HepG2 (cell line): Measurements from ENCODE around the gene EVA1A. TPM values are rescaled to one million over a fixed set of nuclear protein-coding genes. Genes with fewer than 3 reads are reported as not detected.

Experiments used
- AGO2 ChIP-seq: fragments of 200-400 bp; formaldehyde crosslinking; optimal IDR thresholded peaks from 2 replicates; pipeline ENCODE3; 2017; ENCODE audit warnings: mild to moderate bottlenecking, low read depth, low read length, moderate library complexity
- CCDC6 ChIP-seq: sonication (generic); formaldehyde crosslinking; IDR thresholded peaks from 2 replicates; pipeline ENCODE4 v1.8.1; 2022; ENCODE audit warnings: mild to moderate bottlenecking, missing genetic modification reagents, moderate library complexity
- HNRNPUL1 ChIP-seq: fragments of 200-400 bp; formaldehyde crosslinking; IDR thresholded peaks from 2 replicates; pipeline ENCODE4 v1.6.1; 2017; ENCODE audit warnings: low read depth, mild to moderate bottlenecking, low read length, moderate library complexity
- KAT7 ChIP-seq: IDR thresholded peaks from 2 replicates; pipeline ENCODE4 v1.6.1; 2018; ENCODE audit warnings: borderline replicate concordance, missing compliant biosample characterization
- KLF16 ChIP-seq, 2 experiments: sonication (generic) in 1 of 2; formaldehyde crosslinking in 1 of 2; IDR thresholded peaks; 2 replicates each; pipeline versions ENCODE4 v1.6.1 to v1.8.0; 2016 to 2023; ENCODE audit warnings: missing genetic modification reagents in 2 of 2, missing compliant biosample characterization in 1 of 2
- NFE2L2 ChIP-seq: fragments of 150-350 bp; IDR thresholded peaks from 2 replicates; pipeline ENCODE4 v1.6.1; 2014; ENCODE audit warnings: low read length
- POLR2AphosphoS2 ChIP-seq: IDR thresholded peaks from 2 replicates; pipeline ENCODE4 v1.6.1; 2011; ENCODE audit warnings: low read depth, low read length, improper control_type of control experiment
- RBM22 ChIP-seq: fragments of 200-400 bp; formaldehyde crosslinking; optimal IDR thresholded peaks from 2 replicates; pipeline ENCODE3; 2017; ENCODE audit warnings: mild to moderate bottlenecking, low read length, moderate library complexity
- ZBTB7A ChIP-seq: sonication (generic); formaldehyde crosslinking; IDR thresholded peaks from 2 replicates; pipeline ENCODE4 v1.8.0; 2022; ENCODE audit warnings: mild to moderate bottlenecking, missing genetic modification reagents
- ZMYM2 ChIP-seq: sonication (generic); formaldehyde crosslinking; IDR thresholded peaks from 2 replicates; pipeline ENCODE4 v1.8.0; 2022; ENCODE audit warnings: mild to moderate bottlenecking, missing genetic modification reagents
- ZNF605 ChIP-seq: sonication (generic); formaldehyde crosslinking; IDR thresholded peaks from 2 replicates; pipeline ENCODE4 v1.8.0; 2022; ENCODE audit warnings: mild to moderate bottlenecking, missing genetic modification reagents
- ZNF687 ChIP-seq: sonication (generic); formaldehyde crosslinking; IDR thresholded peaks from 2 replicates; pipeline ENCODE4 v1.5.1; 2020; ENCODE audit warnings: mild to moderate bottlenecking, missing genetic modification reagents, moderate library complexity
- ZSCAN30 ChIP-seq: sonication (generic); formaldehyde crosslinking; IDR thresholded peaks from 2 replicates; pipeline ENCODE4 v1.5.0; 2020; ENCODE audit warnings: mild to moderate bottlenecking, missing genetic modification reagents
- polyA plus RNA-seq, 8 experiments: library from polyadenylated mRNA; depleted of rRNA in 3 of 8; stranded (reverse) in 7 of 8; unstranded in 1 of 8; fragments of >200 nt; fragmentation: Illumina TruSeq in 4 of 8; extraction: Trizol in 4 of 8; gene quantifications; 2 replicates each; pipeline versions ENCODE4 v1.2.1 to v1.2.3, GENCODE V29; 2011 to 2016; ENCODE audit warnings: low read depth in 4 of 8, missing spikeins in 1 of 8, mixed read lengths in 1 of 8; ENCODE audit not compliant: insufficient read depth in 1 of 8
- total RNA-seq, 5 experiments: library from RNA; depleted of rRNA; stranded (reverse); fragments of >200 nt; fragmentation: Illumina TruSeq; extraction: Trizol; gene quantifications; 2 replicates each; pipeline ENCODE4 v1.2.3, GENCODE V29; 2016; ENCODE audit warnings: low read depth in 1 of 5
- TF ChIP-seq, protein P1 (sequence below): sonication (generic); formaldehyde crosslinking; IDR thresholded peaks from 2 replicates; pipeline ENCODE4 v1.4.0; 2020; ENCODE audit warnings: missing genetic modification reagents, mild to moderate bottlenecking, borderline replicate concordance
- TF ChIP-seq, protein P2 (sequence below), 2 experiments: sonication (generic) in 1 of 2; formaldehyde crosslinking in 1 of 2; IDR thresholded peaks; 2 replicates each; pipeline versions ENCODE4 v1.6.1 to v1.9.0; 2014 to 2022; ENCODE audit warnings: antibody characterized with exemption in 1 of 2, borderline replicate concordance in 1 of 2, inconsistent platforms in 1 of 2, low read depth in 1 of 2, missing genetic modification reagents in 1 of 2

EVA1A gene
- total and polyA plus RNA-seq, 2 of the 13 experiments (the other 11 are each of a cell fraction or from before 2014, with no cell fraction given): 57.5 to 57.8 TPM

DNA sequence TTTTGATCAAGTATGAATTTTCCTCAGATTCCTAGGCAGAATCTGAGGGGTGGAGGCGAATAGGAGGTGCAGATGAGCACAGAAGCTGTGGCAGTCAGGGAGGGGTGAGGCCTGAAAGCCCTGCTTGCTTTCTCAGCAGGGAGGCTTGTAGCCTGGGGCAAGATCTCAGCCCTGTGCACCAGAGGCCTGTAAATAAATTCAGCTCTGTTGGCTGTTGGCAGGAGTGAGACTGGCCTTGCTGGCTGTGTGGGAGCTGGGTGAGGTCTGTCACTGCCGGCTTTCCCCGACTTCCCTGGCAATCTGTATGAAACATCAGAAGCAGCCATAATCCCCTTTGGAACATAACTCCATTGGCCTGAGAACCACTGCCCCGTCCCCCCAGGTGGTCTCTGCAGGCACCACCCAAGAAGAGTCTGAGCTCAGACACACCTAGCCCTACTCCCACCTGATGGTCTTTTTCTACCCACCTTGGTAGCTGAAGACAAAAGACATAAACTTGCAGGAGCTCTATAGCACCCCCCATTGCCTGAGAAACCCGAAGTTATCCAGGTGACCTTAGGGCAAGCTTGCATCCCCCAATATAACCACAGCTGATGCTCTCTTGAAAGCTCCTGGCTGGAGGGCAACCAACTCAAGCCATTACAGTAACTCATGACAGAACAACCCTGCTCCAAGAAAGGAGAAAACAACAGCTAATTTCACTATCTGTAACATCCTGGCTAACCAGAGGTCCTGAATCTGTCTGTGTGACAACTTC, 32.3 kb downstream of the EVA1A start (continued):
- 0 out of 2 replicates have a peak, but pooled peaks have one; percentile 58 for TF ChIP-seq ZNF605 (CRISPR knock-in tag)
- TF ChIP-seq POLR2AphosphoS2: no peak
- peak; percentile 83 for TF ChIP-seq RBM22
- peak; percentile 85 for TF ChIP-seq AGO2
- TF ChIP-seq KLF16 (CRISPR knock-in tag; IDR thresholded peaks at IDR 0.05): peak in 1 of 2 experiments; percentile 15; a peak in 1 of 4 replicates
- TF ChIP-seq ZNF687 (CRISPR knock-in tag): peak; percentile 78
- TF ChIP-seq KAT7 (CRISPR knock-in tag): peak; percentile 11; the same call in 1 of the 2 replicates
- no peak for TF ChIP-seq CCDC6 (CRISPR knock-in tag)
- no peak for TF ChIP-seq HNRNPUL1
- TF ChIP-seq, protein P1, sequence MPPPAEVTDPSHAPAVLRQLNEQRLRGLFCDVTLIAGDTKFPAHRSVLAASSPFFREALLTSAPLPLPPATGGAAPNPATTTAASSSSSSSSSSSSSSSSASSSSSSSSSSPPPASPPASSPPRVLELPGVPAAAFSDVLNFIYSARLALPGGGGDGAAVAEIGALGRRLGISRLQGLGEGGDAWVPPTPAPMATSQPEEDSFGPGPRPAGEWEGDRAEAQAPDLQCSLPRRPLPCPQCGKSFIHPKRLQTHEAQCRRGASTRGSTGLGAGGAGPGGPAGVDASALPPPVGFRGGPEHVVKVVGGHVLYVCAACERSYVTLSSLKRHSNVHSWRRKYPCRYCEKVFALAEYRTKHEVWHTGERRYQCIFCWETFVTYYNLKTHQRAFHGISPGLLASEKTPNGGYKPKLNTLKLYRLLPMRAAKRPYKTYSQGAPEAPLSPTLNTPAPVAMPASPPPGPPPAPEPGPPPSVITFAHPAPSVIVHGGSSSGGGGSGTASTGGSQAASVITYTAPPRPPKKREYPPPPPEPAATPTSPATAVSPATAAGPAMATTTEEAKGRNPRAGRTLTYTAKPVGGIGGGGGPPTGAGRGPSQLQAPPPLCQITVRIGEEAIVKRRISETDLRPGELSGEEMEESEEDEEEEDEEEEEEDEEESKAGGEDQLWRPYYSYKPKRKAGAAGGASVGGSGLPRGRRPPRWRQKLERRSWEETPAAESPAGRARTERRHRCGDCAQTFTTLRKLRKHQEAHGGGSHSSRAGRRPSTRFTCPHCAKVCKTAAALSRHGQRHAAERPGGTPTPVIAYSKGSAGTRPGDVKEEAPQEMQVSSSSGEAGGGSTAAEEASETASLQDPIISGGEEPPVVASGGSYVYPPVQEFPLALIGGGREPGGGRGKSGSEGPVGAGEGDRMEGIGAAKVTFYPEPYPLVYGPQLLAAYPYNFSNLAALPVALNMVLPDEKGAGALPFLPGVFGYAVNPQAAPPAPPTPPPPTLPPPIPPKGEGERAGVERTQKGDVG: peak; percentile 38; the same call in 1 of the 2 replicates
- TF ChIP-seq NFE2L2: no peak
- TF ChIP-seq, protein P2, sequence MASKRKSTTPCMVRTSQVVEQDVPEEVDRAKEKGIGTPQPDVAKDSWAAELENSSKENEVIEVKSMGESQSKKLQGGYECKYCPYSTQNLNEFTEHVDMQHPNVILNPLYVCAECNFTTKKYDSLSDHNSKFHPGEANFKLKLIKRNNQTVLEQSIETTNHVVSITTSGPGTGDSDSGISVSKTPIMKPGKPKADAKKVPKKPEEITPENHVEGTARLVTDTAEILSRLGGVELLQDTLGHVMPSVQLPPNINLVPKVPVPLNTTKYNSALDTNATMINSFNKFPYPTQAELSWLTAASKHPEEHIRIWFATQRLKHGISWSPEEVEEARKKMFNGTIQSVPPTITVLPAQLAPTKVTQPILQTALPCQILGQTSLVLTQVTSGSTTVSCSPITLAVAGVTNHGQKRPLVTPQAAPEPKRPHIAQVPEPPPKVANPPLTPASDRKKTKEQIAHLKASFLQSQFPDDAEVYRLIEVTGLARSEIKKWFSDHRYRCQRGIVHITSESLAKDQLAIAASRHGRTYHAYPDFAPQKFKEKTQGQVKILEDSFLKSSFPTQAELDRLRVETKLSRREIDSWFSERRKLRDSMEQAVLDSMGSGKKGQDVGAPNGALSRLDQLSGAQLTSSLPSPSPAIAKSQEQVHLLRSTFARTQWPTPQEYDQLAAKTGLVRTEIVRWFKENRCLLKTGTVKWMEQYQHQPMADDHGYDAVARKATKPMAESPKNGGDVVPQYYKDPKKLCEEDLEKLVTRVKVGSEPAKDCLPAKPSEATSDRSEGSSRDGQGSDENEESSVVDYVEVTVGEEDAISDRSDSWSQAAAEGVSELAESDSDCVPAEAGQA (IDR thresholded peaks at IDR 0.05; ENCODE audit: low read depth): no peak
- TF ChIP-seq, protein P2 (CRISPR knock-in tag; IDR thresholded peaks at IDR 0.05; ENCODE audit: borderline replicate concordance): no peak
- TF ChIP-seq ZBTB7A: no peak
- no peak for TF ChIP-seq ZSCAN30
- 0 out of 2 replicates have a peak, but pooled peaks have one; percentile 19 for TF ChIP-seq ZMYM2 (CRISPR knock-in tag)
